SK-N-SH treated with all-trans-retinoic acid at 6 μM for 48 hours (cell line): ENCODE data around the gene MOCS3.
A peak's percentile ranks its signal among the peaks of the same experiment; 100 is the strongest.
"Not testable (repeated sequence)": the region's sequence is repeated elsewhere in the genome, so short reads cannot be mapped to it uniquely, and the experiment has no call there.

Experiments used
- ATAC-seq: fragments of 200-7000 bp; cut with Tn5 transposase; 3 replicates; pipeline ENCODE4 v1.9.1; 2020; ENCODE audit warnings: mild to moderate bottlenecking, moderate library complexity
- ARNTL ChIP-seq: fragments of 450-650 bp; formaldehyde crosslinking; IDR thresholded peaks from 2 replicates; pipeline ENCODE4 v1.5.0; 2020; ENCODE audit warnings: low read depth, mild to moderate bottlenecking, moderate library complexity, borderline replicate concordance
- BACH2 ChIP-seq: fragments of 250-450 bp; sonication (Bioruptor Pico); IDR thresholded peaks from 2 replicates; pipeline ENCODE4 v1.9.0; 2021; ENCODE audit warnings: mild to moderate bottlenecking, borderline replicate concordance
- CSDC2 ChIP-seq: fragments of 250-450 bp; sonication (Bioruptor Pico); IDR thresholded peaks from 2 replicates; pipeline ENCODE4 v1.5.0; 2020; ENCODE audit warnings: mild to moderate bottlenecking, moderate library complexity
- GLIS3 ChIP-seq: fragments of 250-450 bp; sonication (Bioruptor Pico); IDR thresholded peaks from 2 replicates; pipeline ENCODE4 v1.5.0; 2020; ENCODE audit warnings: mild to moderate bottlenecking, moderate library complexity
- ISL1 ChIP-seq: fragments of 250-450 bp; sonication (Bioruptor Pico); IDR thresholded peaks from 2 replicates; pipeline ENCODE4 v2.1.2; 2022; ENCODE audit warnings: mild to moderate bottlenecking, moderate library complexity
- OSR1 ChIP-seq: fragments of 250-450 bp; sonication (Bioruptor Pico); IDR thresholded peaks from 2 replicates; pipeline ENCODE4 v1.8.0; 2022; ENCODE audit warnings: moderate library complexity, mild to moderate bottlenecking, inconsistent platforms
- PPARA ChIP-seq: fragments of 250-450 bp; sonication (Bioruptor Pico); IDR thresholded peaks from 2 replicates; pipeline ENCODE4 v1.5.0; 2020; ENCODE audit warnings: mild to moderate bottlenecking, borderline replicate concordance
- RARB ChIP-seq: fragments of 250-450 bp; sonication (Bioruptor Pico); IDR thresholded peaks from 2 replicates; pipeline ENCODE4 v1.8.0; 2021; ENCODE audit warnings: mild to moderate bottlenecking, moderate library complexity
- SNAI2 ChIP-seq: fragments of 250-450 bp; sonication (Bioruptor Pico); IDR thresholded peaks from 2 replicates; pipeline ENCODE4 v1.5.0; 2020; ENCODE audit warnings: mild to moderate bottlenecking, moderate library complexity
- TOX ChIP-seq: fragments of 250-450 bp; sonication (Bioruptor Pico); IDR thresholded peaks from 2 replicates; pipeline ENCODE4 v1.8.0; 2021; ENCODE audit warnings: mild to moderate bottlenecking, moderate library complexity, borderline replicate concordance
- ZC3H10 ChIP-seq: fragments of 250-450 bp; sonication (Bioruptor Pico); IDR thresholded peaks from 2 replicates; pipeline ENCODE4 v1.5.1; 2021; ENCODE audit warnings: mild to moderate bottlenecking, moderate library complexity
- ZFP3 ChIP-seq: fragments of 250-450 bp; sonication (Bioruptor Pico); IDR thresholded peaks from 2 replicates; pipeline ENCODE4 v1.5.0; 2020; ENCODE audit warnings: mild to moderate bottlenecking, moderate library complexity
- ZNF70 ChIP-seq: fragments of 450-650 bp; formaldehyde crosslinking; IDR thresholded peaks from 2 replicates; pipeline ENCODE4 v1.5.0; 2020; ENCODE audit warnings: mild to moderate bottlenecking, moderate library complexity
- ZNF8 ChIP-seq: fragments of 450-650 bp; formaldehyde crosslinking; IDR thresholded peaks from 2 replicates; pipeline ENCODE4 v1.5.0; 2020; ENCODE audit warnings: mild to moderate bottlenecking, moderate library complexity
- TF ChIP-seq, protein P1 (sequence below): fragments of 250-450 bp; sonication (Bioruptor Pico); IDR thresholded peaks from 2 replicates; pipeline ENCODE4 v1.5.0; 2020; ENCODE audit warnings: mild to moderate bottlenecking, moderate library complexity
- TF ChIP-seq, protein P2 (sequence below): fragments of 250-450 bp; sonication (Bioruptor Pico); IDR thresholded peaks from 2 replicates; pipeline ENCODE4 v1.8.0; 2021; ENCODE audit warnings: low read depth, mild to moderate bottlenecking, moderate library complexity, borderline replicate concordance
- TF ChIP-seq, protein P3 (sequence below): fragments of 250-450 bp; sonication (Bioruptor Pico); IDR thresholded peaks from 2 replicates; pipeline ENCODE4 v1.8.0; 2020; ENCODE audit warnings: mild to moderate bottlenecking, moderate library complexity, borderline replicate concordance
- TF ChIP-seq, protein P4 (sequence below): fragments of 250-450 bp; sonication (Bioruptor Pico); IDR thresholded peaks from 2 replicates; pipeline ENCODE4 v1.5.1; 2020; ENCODE audit warnings: low read depth, mild to moderate bottlenecking, moderate library complexity
- TF ChIP-seq, protein P5 (sequence below): fragments of 250-450 bp; sonication (Bioruptor Pico); IDR thresholded peaks from 2 replicates; pipeline ENCODE4 v1.5.1; 2021; ENCODE audit warnings: mild to moderate bottlenecking, moderate library complexity

The MOCS3 gene

DNA sequence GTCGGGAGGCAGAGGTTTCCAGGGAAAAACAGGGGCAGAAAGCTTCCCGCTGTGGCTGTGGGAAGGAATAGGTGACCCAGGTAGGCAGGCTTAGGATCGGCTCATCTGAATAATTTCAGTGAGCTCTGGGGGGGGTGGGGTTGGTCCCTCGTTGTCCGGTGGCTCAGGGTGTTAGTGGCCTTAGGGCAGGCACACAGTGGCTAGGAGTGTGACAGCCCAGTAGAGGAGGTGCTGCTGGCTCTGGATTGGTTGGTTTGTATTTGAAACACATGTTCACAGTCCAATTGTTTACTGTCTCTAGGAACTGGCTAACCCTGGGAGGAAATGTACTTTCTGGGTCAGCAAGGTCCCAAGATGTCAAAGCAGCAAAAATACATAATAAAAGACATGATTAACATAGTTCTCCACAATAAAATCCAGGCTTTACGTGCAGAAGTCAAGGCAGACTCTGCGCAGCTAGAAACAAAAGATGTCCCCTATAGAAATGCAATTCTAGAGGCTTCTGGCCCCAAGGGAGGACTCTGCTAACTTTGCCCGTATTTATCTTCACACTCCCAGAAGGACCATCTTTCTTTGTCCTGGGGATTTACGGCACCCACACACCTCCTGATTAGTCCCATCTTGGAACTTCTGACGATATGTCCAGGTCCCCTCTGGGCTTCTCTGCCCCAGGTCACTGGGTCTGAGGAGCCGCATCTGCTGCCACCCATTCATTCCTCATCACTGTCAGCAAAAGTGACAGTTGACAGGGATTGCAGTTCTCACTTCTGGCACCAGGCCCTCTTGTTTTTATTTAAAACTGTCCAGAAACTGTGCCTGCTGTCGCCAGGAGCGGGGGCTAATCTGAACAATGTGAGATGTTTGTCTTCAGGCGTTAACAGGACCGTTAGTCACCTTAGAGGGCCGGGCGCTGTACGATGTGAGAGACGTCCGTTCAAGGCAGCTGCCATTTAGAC is 18.7 kb downstream of the MOCS3 start:
- no peak for TF ChIP-seq GLIS3 (CRISPR knock-in tag)
- TF ChIP-seq, protein P1, sequence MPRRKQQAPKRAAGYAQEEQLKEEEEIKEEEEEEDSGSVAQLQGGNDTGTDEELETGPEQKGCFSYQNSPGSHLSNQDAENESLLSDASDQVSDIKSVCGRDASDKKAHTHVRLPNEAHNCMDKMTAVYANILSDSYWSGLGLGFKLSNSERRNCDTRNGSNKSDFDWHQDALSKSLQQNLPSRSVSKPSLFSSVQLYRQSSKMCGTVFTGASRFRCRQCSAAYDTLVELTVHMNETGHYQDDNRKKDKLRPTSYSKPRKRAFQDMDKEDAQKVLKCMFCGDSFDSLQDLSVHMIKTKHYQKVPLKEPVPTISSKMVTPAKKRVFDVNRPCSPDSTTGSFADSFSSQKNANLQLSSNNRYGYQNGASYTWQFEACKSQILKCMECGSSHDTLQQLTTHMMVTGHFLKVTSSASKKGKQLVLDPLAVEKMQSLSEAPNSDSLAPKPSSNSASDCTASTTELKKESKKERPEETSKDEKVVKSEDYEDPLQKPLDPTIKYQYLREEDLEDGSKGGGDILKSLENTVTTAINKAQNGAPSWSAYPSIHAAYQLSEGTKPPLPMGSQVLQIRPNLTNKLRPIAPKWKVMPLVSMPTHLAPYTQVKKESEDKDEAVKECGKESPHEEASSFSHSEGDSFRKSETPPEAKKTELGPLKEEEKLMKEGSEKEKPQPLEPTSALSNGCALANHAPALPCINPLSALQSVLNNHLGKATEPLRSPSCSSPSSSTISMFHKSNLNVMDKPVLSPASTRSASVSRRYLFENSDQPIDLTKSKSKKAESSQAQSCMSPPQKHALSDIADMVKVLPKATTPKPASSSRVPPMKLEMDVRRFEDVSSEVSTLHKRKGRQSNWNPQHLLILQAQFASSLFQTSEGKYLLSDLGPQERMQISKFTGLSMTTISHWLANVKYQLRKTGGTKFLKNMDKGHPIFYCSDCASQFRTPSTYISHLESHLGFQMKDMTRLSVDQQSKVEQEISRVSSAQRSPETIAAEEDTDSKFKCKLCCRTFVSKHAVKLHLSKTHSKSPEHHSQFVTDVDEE (CRISPR knock-in tag), result no peak
- TF ChIP-seq PPARA (CRISPR knock-in tag), result no peak
- TF ChIP-seq SNAI2 (CRISPR knock-in tag), result no peak
- no peak for TF ChIP-seq BACH2
- no peak for TF ChIP-seq ZNF8
- TF ChIP-seq, protein P2, sequence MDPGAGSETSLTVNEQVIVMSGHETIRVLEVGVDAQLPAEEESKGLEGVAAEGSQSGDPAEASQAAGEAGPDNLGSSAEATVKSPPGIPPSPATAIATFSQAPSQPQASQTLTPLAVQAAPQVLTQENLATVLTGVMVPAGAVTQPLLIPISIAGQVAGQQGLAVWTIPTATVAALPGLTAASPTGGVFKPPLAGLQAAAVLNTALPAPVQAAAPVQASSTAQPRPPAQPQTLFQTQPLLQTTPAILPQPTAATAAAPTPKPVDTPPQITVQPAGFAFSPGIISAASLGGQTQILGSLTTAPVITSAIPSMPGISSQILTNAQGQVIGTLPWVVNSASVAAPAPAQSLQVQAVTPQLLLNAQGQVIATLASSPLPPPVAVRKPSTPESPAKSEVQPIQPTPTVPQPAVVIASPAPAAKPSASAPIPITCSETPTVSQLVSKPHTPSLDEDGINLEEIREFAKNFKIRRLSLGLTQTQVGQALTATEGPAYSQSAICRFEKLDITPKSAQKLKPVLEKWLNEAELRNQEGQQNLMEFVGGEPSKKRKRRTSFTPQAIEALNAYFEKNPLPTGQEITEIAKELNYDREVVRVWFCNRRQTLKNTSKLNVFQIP (CRISPR knock-in tag), result no peak
- TF ChIP-seq OSR1 (CRISPR knock-in tag), result no peak
- no peak for TF ChIP-seq ZNF70 (CRISPR knock-in tag)
- TF ChIP-seq ISL1 (CRISPR knock-in tag), result no peak
- TF ChIP-seq, protein P3, sequence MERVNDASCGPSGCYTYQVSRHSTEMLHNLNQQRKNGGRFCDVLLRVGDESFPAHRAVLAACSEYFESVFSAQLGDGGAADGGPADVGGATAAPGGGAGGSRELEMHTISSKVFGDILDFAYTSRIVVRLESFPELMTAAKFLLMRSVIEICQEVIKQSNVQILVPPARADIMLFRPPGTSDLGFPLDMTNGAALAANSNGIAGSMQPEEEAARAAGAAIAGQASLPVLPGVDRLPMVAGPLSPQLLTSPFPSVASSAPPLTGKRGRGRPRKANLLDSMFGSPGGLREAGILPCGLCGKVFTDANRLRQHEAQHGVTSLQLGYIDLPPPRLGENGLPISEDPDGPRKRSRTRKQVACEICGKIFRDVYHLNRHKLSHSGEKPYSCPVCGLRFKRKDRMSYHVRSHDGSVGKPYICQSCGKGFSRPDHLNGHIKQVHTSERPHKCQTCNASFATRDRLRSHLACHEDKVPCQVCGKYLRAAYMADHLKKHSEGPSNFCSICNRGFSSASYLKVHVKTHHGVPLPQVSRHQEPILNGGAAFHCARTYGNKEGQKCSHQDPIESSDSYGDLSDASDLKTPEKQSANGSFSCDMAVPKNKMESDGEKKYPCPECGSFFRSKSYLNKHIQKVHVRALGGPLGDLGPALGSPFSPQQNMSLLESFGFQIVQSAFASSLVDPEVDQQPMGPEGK (CRISPR knock-in tag), result no peak
- no peak for TF ChIP-seq ARNTL
- TF ChIP-seq TOX (CRISPR knock-in tag), result no peak
- TF ChIP-seq ZC3H10 (CRISPR knock-in tag), result no peak
- ATAC-seq, result no peak

DNA sequence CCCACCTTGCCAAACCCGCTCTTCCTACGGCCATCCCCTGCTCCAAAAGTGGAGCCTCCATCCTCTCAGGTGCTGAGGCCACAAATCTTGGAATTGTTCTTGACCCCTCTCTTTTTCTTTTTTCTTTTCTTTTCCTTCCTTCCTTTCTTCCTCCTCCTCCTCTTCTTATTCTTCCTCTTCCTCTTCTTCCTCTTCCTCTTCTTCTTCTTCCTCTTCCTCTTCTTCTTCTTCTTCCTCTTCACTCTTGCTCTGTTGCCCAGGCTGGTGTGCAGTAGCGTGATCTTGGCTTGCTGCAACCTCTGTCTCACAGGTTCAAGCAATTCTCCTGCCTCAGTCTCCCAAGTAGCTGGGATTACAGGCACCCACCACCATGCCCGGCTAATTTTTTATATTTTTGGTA is 19.9 kb downstream of the MOCS3 start:
- not testable (repeated sequence) for ATAC-seq

DNA sequence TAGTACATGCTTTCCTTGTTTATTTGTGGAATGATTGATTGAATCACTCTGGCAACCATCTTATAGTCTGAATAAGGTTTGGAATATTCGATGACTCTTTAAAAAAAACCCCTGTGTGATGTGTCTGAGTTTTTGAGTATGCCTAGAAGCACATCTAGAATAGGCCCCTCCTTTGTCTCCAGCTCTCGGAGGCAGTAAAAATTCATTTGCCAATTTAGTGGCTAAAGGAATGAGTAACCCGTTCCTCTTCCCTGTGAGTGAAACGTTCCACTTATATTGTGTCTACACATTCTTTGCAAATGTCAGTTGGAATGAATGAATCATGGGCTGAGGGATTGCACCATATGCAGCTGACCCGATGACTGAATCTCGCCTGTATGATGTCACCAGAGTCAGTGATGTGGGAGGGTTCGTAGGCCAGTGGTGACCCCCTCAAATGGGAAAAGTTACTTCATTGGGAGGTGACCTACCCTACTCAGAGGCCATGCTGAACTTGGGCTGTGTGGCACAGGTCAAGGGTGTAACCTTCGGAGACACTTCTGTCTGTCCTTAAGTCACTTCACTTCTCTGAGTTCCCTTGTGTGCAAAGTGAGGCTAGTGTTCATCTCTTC is 21.6 kb downstream of the MOCS3 start:
- TF ChIP-seq ARNTL (no peak), CSDC2 (CRISPR knock-in tag) (0 out of 2 replicates have a peak, but pooled peaks have one; percentile 50), RARB (CRISPR knock-in tag) (no peak), BACH2 (no peak), OSR1 (CRISPR knock-in tag) (no peak), PPARA (CRISPR knock-in tag) (no peak), ZFP3 (CRISPR knock-in tag) (peak; percentile 72; the same call in 1 of the 2 replicates), ZNF70 (CRISPR knock-in tag) (no peak), ISL1 (CRISPR knock-in tag) (peak; percentile 37)
- TF ChIP-seq, protein P3 (CRISPR knock-in tag), result peak; percentile 34; the same call in 1 of the 2 replicates
- TF ChIP-seq, protein P4, sequence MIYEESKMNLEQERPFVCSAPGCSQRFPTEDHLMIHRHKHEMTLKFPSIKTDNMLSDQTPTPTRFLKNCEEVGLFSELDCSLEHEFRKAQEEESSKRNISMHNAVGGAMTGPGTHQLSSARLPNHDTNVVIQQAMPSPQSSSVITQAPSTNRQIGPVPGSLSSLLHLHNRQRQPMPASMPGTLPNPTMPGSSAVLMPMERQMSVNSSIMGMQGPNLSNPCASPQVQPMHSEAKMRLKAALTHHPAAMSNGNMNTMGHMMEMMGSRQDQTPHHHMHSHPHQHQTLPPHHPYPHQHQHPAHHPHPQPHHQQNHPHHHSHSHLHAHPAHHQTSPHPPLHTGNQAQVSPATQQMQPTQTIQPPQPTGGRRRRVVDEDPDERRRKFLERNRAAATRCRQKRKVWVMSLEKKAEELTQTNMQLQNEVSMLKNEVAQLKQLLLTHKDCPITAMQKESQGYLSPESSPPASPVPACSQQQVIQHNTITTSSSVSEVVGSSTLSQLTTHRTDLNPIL (CRISPR knock-in tag), result peak; percentile 83; the same call in 1 of the 2 replicates
- TF ChIP-seq, protein P5, sequence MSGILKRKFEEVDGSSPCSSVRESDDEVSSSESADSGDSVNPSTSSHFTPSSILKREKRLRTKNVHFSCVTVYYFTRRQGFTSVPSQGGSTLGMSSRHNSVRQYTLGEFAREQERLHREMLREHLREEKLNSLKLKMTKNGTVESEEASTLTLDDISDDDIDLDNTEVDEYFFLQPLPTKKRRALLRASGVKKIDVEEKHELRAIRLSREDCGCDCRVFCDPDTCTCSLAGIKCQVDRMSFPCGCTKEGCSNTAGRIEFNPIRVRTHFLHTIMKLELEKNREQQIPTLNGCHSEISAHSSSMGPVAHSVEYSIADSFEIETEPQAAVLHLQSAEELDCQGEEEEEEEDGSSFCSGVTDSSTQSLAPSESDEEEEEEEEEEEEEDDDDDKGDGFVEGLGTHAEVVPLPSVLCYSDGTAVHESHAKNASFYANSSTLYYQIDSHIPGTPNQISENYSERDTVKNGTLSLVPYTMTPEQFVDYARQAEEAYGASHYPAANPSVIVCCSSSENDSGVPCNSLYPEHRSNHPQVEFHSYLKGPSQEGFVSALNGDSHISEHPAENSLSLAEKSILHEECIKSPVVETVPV (CRISPR knock-in tag), result no peak
- ATAC-seq, result peak; percentile 87
